ENCODE data around the gene IGLON5.

IGLON5 gene

GRCh38 chr19:51282335-51282734 lies 29.1 kb upstream of the IGLON5 start:
- H3K4me3 ChIP-seq (ENCODE audit: low read length), result no peak overlapping the region
- DNase-seq (ENCODE audit: low read depth), result no peak
- no peak for TF ChIP-seq CTCF (conservative IDR thresholded peaks at IDR 0.05; ENCODE audit: low read length)

- no peak for TF ChIP-seq CTCF (conservative IDR thresholded peaks at IDR 0.05; ENCODE audit: low read length)
- DNase-seq (ENCODE audit: low read depth), result no peak
- H3K4me3 ChIP-seq (ENCODE audit: low read length), result no peak overlapping the region
Measured at GRCh38 chr19:51285682-51286081, 25.8 kb upstream of the IGLON5 start.

GRCh38 chr19:51289635-51290034 lies 21.8 kb upstream of the IGLON5 start:
- TF ChIP-seq CTCF (conservative IDR thresholded peaks at IDR 0.05; ENCODE audit: low read length), result no peak
- DNase-seq (ENCODE audit: low read depth), result no peak
- H3K4me3 ChIP-seq (ENCODE audit: low read length), result no peak overlapping the region

- no peak for TF ChIP-seq CTCF (conservative IDR thresholded peaks at IDR 0.05; ENCODE audit: low read length)
- H3K4me3 ChIP-seq (ENCODE audit: low read length), result no peak overlapping the region
Measured at GRCh38 chr19:51292971-51293370, 18.5 kb upstream of the IGLON5 start.

GRCh38 chr19:51293571-51294210 lies 17.8 kb upstream of the IGLON5 start:
- DNase-seq (ENCODE audit: low read depth), result no peak
- no peak overlapping the region for H3K4me3 ChIP-seq (ENCODE audit: low read length)
- no peak for TF ChIP-seq CTCF (conservative IDR thresholded peaks at IDR 0.05; ENCODE audit: low read length)

More at GRCh38 chr19:51292971-51293370, 18.5 kb upstream of the IGLON5 start:
- no peak for DNase-seq (ENCODE audit: low read depth)

GRCh38 chr19:51294211-51294976 lies 17.1 kb upstream of the IGLON5 start:
- H3K4me3 ChIP-seq (ENCODE audit: low read length), result no peak overlapping the region
- TF ChIP-seq CTCF (conservative IDR thresholded peaks at IDR 0.05; ENCODE audit: low read length), result no peak
- DNase-seq (ENCODE audit: low read depth), result no peak

- TF ChIP-seq CTCF (conservative IDR thresholded peaks at IDR 0.05; ENCODE audit: low read length), result no peak
- no peak overlapping the region for H3K4me3 ChIP-seq (ENCODE audit: low read length)
- no peak for DNase-seq (ENCODE audit: low read depth)
Measured at GRCh38 chr19:51294977-51295375, 16.5 kb upstream of the IGLON5 start.
